Endothelial cell of umbilical vein (primary cell): ENCODE measurements around the gene HDAC4. TPM values are rescaled to one million over a fixed set of nuclear protein-coding genes. Genes with fewer than 3 reads are reported as not detected.

ENCODE experiments used
- BruUV-seq: library from RNA; stranded (reverse); fragments of 400-500 nt; replicated peaks from 2 replicates; lab custom pipeline; 2021; lab: Mats Ljungman, UMichigan
- CTCF ChIA-PET: fragments of 300-600, 350-600 bp; sonication (Branson Sonifier 250); formaldehyde crosslinking; loops from one replicate; lab custom pipeline; 2021; ENCODE audit warnings: antibody characterized with exemption, inconsistent platforms; lab: Charles Lee
- POLR2A ChIA-PET: fragments of 300-600, 350-600 bp; sonication (Branson Sonifier 250); formaldehyde crosslinking; loops from one replicate; lab custom pipeline; 2021; ENCODE audit warnings: antibody characterized with exemption, inconsistent platforms; lab: Charles Lee
- DNase-seq: peaks from one replicate; pipeline ENCODE4 v3.0.0-alpha.2; 2011; ENCODE audit warnings: low read depth, low spot score
- FAIRE-seq: peaks from 2 replicates; lab custom pipeline; 2011; peaks lifted over from hg19 to GRCh38; lab: Jason Lieb, UNC
- H2AFZ ChIP-seq: 2 replicates; pipeline ENCODE4 v1.6.0; 2012; ENCODE audit warnings: low read depth, low read length, control low read depth, inconsistent platforms
- H3K27ac ChIP-seq: 2 replicates; pipeline ENCODE4 v1.5.1; 2011; ENCODE audit warnings: low read depth, mild to moderate bottlenecking, control low read depth, low read length, moderate library complexity; ENCODE audit not compliant: insufficient read depth
- H3K27me3 ChIP-seq, 2 experiments: 2 replicates each; pipeline versions ENCODE4 v1.6.0 to v1.6.1; 2011; ENCODE audit warnings: low read length in 2 of 2, mixed read lengths in 1 of 2; ENCODE audit not compliant: control insufficient read depth in 2 of 2, insufficient read depth in 2 of 2
- H3K36me3 ChIP-seq, 2 experiments: 2 replicates in 1 of 2; 3 replicates in 1 of 2; pipeline ENCODE4 v1.5.1; 2011; ENCODE audit warnings: low read length in 2 of 2, mild to moderate bottlenecking in 1 of 2, moderate library complexity in 1 of 2; ENCODE audit not compliant: control insufficient read depth in 2 of 2, insufficient read depth in 2 of 2; ENCODE audit errors: extremely low read depth in 1 of 2
- H3K4me1 ChIP-seq: 3 replicates; pipeline ENCODE4 v1.5.1; 2011; ENCODE audit warnings: mild to moderate bottlenecking, low read length; ENCODE audit not compliant: control insufficient read depth, insufficient read depth; ENCODE audit errors: extremely low read depth
- H3K4me2 ChIP-seq: 2 replicates; pipeline ENCODE4 v1.6.1; 2011; ENCODE audit warnings: low read length, control low read depth, mixed read lengths; ENCODE audit not compliant: insufficient read depth
- H3K4me3 ChIP-seq, 3 experiments: fragments of 200-600 bp in 1 of 3; sonication (generic), shearing (Covaris generic) in 1 of 3; replicated peaks in 1 of 3; 2 replicates each; pipeline ENCODE4 v1.5.1; 2011 to 2016; ENCODE audit warnings: control low read depth in 3 of 3, low read length in 3 of 3, mild to moderate bottlenecking in 2 of 3, inconsistent platforms in 1 of 3, low read depth in 1 of 3, moderate library complexity in 1 of 3; ENCODE audit not compliant: insufficient read depth in 1 of 3
- H3K79me2 ChIP-seq: 2 replicates; pipeline ENCODE4 v1.6.0; 2012; ENCODE audit warnings: low read length, inconsistent platforms; ENCODE audit not compliant: control insufficient read depth, insufficient read depth
- H3K9ac ChIP-seq: replicated peaks from 2 replicates; pipeline ENCODE3; 2011; ENCODE audit warnings: low read length, control low read depth; ENCODE audit not compliant: insufficient read depth; ENCODE audit errors: extremely low read depth
- H3K9me1 ChIP-seq: replicated peaks from 3 replicates; pipeline ENCODE4 v1.6.0; 2011; ENCODE audit warnings: mild to moderate bottlenecking, low read length; ENCODE audit not compliant: control insufficient read depth, insufficient read depth; ENCODE audit errors: extremely low read depth
- H3K9me3 ChIP-seq: replicated peaks from 2 replicates; pipeline ENCODE4 v1.5.1; 2012; ENCODE audit warnings: low read length, inconsistent platforms; ENCODE audit not compliant: control insufficient read depth, insufficient read depth
- H4K20me1 ChIP-seq: replicated peaks from 2 replicates; pipeline ENCODE3; 2011; ENCODE audit warnings: mild to moderate bottlenecking, low read length; ENCODE audit not compliant: control insufficient read depth, insufficient read depth; ENCODE audit errors: extremely low read depth
- CTCF ChIP-seq, 2 donors: IDR thresholded peaks; 1 replicate in 1 of 2; 2 replicates in 1 of 2; pipeline ENCODE4 v1.5.1; 2011; ENCODE audit warnings: low read length in 2 of 2, mild to moderate bottlenecking in 2 of 2, moderate library complexity in 2 of 2, control low read depth in 1 of 2, inconsistent platforms in 1 of 2, low read depth in 1 of 2; ENCODE audit not compliant: insufficient read depth in 1 of 2; ENCODE audit errors: extremely low read depth in 1 of 2
- EZH2 ChIP-seq: IDR thresholded peaks from 2 replicates; pipeline ENCODE4 v1.6.1; 2012; ENCODE audit warnings: borderline replicate concordance, low read depth, mild to moderate bottlenecking, moderate library complexity, low read length, inconsistent platforms; ENCODE audit not compliant: severe bottlenecking
- FOS ChIP-seq: IDR thresholded peaks from 2 replicates; pipeline ENCODE4 v1.6.1; 2011; ENCODE audit warnings: mild to moderate bottlenecking, low read length, moderate library complexity, borderline replicate concordance; ENCODE audit not compliant: insufficient read depth
- GATA2 ChIP-seq: IDR thresholded peaks from 2 replicates; pipeline ENCODE4 v1.7.0; 2011; ENCODE audit warnings: low read depth, mild to moderate bottlenecking, moderate library complexity, mixed read lengths, low read length; ENCODE audit not compliant: insufficient read length, insufficient read depth
- MYC ChIP-seq: IDR thresholded peaks from one replicate; pipeline ENCODE4 v1.6.1; 2011; ENCODE audit warnings: mild to moderate bottlenecking, low read depth, low read length
- POLR2A ChIP-seq: IDR thresholded peaks from 2 replicates; pipeline ENCODE4 v1.6.1; 2012; ENCODE audit warnings: low read depth, mild to moderate bottlenecking, control low read depth, low read length
- POLR2AphosphoS5 ChIP-seq: IDR thresholded peaks from 2 replicates; pipeline ENCODE4 v1.6.1; 2012; ENCODE audit warnings: low read depth, mild to moderate bottlenecking, control low read depth, low read length, moderate library complexity; ENCODE audit not compliant: insufficient read depth
- dilution Hi-C: fragments of 300-500 bp; cut with MboI; formaldehyde crosslinking; loops from one replicate; pipeline ENCODE4 v1.15.0; 2019; ENCODE audit warnings: low sequenced_read_pairs; ENCODE audit not compliant: extremely low pct_ligation_motif_present
- intact Hi-C: fragments of 100-400 bp; cut with micrococcal nuclease; formaldehyde crosslinking; loops from one replicate; pipeline ENCODE4 v1.10.0; 2022
- polyA plus RNA-seq, 4 experiments: library from polyadenylated mRNA; depleted of rRNA in 3 of 4; stranded (reverse) in 3 of 4; unstranded in 1 of 4; fragments of >200 nt; gene quantifications; 2 replicates each; pipeline versions ENCODE4 v1.2.1 to v1.2.3, GENCODE V29; 2011 to 2012; ENCODE audit warnings: missing spikeins in 1 of 4
- total RNA-seq: library from RNA; stranded (reverse); gene quantifications from 2 replicates; pipeline ENCODE4 v1.2.3, GENCODE V29; 2021
- TF ChIP-seq, protein P1 (sequence below): IDR thresholded peaks from 2 replicates; pipeline ENCODE4 v1.6.1; 2011; ENCODE audit not compliant: insufficient read depth, insufficient read length

Gene HDAC4
- total and polyA plus RNA-seq, 2 donors (not counting 3 experiments of a cell fraction or from before 2014, with no cell fraction given) = 13.4 to 33.0 TPM

DNA sequence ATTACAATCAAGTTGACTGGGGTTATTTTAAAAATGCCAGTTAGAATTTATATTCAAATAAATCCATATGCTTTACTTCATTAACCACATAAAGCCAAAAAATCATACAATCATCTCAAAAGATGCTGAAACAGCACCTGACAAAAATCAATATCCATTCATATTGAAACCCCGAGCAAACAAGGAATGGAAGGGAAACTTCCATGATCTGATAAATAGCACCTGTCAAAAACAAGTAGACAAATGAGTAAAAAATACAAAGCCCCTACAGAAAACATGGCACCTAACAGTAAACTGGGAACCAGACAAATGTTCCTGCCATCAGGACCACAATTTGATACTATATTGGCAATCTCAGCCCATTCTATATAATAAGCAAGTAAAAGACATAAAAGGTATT, 227.5 kb downstream of the HDAC4 start:
- Histone ChIP-seq H3K9ac (no peak overlapping the region), H3K27me3 (no peaks in the 10 kb centered on the region), H3K36me3 (peaks cover 0 to 4% of the 10 kb centered on the region in 2 experiments), H3K4me2 (no peak overlapping the region), H4K20me1 (no peaks in the 10 kb centered on the region), H3K27ac (no peak overlapping the region), H3K9me1 (no peaks in the 10 kb centered on the region), H3K9me3 (no peaks in the 10 kb centered on the region), H3K79me2 (no peaks in the 10 kb centered on the region), H2AFZ (no peak overlapping the region), H3K4me1 (no peaks in the 10 kb centered on the region), H3K4me3 (no peak overlapping the region)
- TF ChIP-seq FOS (no peak), GATA2 (no peak), MYC (no peak), POLR2AphosphoS5 (no peak), CTCF (IDR thresholded peaks at IDR 0.05; ENCODE audit: extremely low read depth in 1 of 2, insufficient read depth in 1 of 2, low read depth in 1 of 2, low read length in 2 of 2) (no peak)
- BruUV-seq = no TSS peak
- CTCF ChIA-PET = no interaction called here
- FAIRE-seq (no peak), DNase-seq (no peak)
- POLR2A ChIA-PET = no interaction called here
- dilution Hi-C loops (no loop called here), intact Hi-C loops (no loop called here)

DNA sequence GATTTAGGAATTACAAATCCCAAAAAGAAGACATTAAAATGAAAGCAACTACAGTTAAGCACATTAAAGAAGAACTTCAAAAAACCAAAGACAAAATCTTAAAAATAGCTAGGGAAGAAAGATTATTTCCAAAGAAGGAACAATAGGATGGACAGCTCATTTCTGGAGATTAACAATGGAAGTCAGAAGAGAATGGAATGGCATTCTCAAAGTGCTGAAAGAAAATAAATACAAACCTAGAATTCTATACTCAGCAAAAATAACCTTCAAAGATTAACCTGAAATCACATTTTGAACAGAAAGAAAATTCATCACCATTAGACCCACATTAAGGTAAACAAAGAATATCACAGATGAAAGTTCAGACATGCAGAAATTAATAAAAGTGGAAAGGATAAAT, 229.2 kb downstream of the HDAC4 start:
- H3K9ac ChIP-seq = no peak overlapping the region
- no peaks in the 10 kb centered on the region for H4K20me1 ChIP-seq
- ChIA-PET CTCF (no interaction called here), POLR2A (no interaction called here)
- no peaks in the 10 kb centered on the region for H3K4me1 ChIP-seq
- H3K4me2 ChIP-seq = no peak overlapping the region
- no peaks in the 10 kb centered on the region for H3K27me3 ChIP-seq
- no peak overlapping the region for H3K4me3 ChIP-seq
- BruUV-seq = no TSS peak
- H3K36me3 ChIP-seq = peaks cover 0 to 4% of the 10 kb centered on the region in 2 experiments
- no peaks in the 10 kb centered on the region for H3K9me3 ChIP-seq
- dilution Hi-C loops (no loop called here), intact Hi-C loops (no loop called here)
- H2AFZ ChIP-seq = no peak overlapping the region
- no peak overlapping the region for H3K27ac ChIP-seq
- TF ChIP-seq EZH2 (no peak), FOS (no peak), POLR2A (no peak), GATA2 (no peak), CTCF (IDR thresholded peaks at IDR 0.05; ENCODE audit: extremely low read depth in 1 of 2, insufficient read depth in 1 of 2, low read depth in 1 of 2, low read length in 2 of 2) (no peak)
- TF ChIP-seq, protein P1, sequence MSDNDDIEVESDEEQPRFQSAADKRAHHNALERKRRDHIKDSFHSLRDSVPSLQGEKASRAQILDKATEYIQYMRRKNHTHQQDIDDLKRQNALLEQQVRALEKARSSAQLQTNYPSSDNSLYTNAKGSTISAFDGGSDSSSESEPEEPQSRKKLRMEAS = no peak
- H3K9me1 ChIP-seq = no peaks in the 10 kb centered on the region
- H3K79me2 ChIP-seq = no peaks in the 10 kb centered on the region
- FAIRE-seq = no peak
- DNase-seq = no peak
